ENCODE data around the gene MRGPRF.
A peak's percentile ranks its signal among the peaks of the same experiment; 100 is the strongest.
"Not testable (repeated sequence)": the region's sequence is repeated elsewhere in the genome, so short reads cannot be mapped to it uniquely, and the experiment has no call there.

Gene MRGPRF

DNA sequence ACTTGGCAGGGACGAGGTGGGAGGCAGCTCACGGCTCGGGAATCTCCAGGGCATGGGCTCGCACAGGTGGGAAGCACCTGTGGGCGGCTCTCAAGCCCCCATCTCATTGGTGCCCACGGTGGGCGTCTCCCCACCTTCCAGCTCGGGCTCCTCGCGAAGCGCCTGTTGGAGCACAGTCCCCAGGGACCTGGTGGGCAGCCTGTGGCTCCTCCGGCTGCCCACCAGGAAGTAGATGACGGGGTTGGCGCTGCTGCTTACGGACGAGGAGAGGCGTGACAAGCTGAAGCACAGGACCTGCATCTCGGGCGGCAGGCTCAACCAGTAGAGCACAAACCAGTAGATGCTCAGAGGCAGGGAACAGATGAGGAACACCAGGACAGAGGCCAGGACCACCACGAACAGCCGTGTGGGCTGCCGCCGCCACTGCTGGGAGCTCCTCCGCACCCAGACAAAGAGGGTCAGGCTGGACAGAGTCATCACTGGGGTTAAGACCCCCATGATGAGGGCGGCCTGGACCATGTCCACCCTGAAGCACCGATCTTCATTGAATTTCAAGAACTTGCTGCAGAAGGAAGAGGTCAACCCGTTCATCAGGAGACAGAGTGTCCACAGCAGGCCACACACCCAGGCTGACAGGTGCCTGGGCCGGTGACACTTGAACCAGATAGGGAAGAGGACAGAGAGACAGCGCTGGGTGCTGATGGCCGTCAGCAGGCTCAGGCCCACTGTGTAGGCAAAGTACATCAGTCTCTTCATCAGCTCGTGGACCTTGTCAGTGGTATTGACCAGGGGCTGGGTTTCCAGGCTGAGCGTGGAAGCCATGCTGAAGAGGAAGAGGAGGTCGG is 32.9 kb downstream of the MRGPRF start:
- H3K9me3 Mint-ChIP-seq: no peaks in the 10 kb centered on the region
- no peak for DNase-seq
- CTCF ChIA-PET: no interaction called here
- H3K27me3 Mint-ChIP-seq: peaks cover 37% of the 10 kb centered on the region
- H3K27ac Mint-ChIP-seq: no peak overlapping the region
- H3K36me3 Mint-ChIP-seq: no peaks in the 10 kb centered on the region
- no peak overlapping the region for H3K4me3 Mint-ChIP-seq
- no peaks in the 10 kb centered on the region for H3K4me1 Mint-ChIP-seq

- no peaks in the 10 kb centered on the region for H3K9me3 Mint-ChIP-seq
- peaks cover 2% of the 10 kb centered on the region for H3K4me1 Mint-ChIP-seq
- peaks cover 1% of the 10 kb centered on the region for H3K36me3 Mint-ChIP-seq
- no peak overlapping the region for H3K4me3 Mint-ChIP-seq
- no peak for DNase-seq
- peaks cover 34% of the 10 kb centered on the region for H3K27me3 Mint-ChIP-seq
- CTCF ChIA-PET: no interaction called here
- H3K27ac Mint-ChIP-seq: no peak overlapping the region
Observed at GRCh38 chr11:68978931-68979594, 34.0 kb downstream of the MRGPRF start.

DNA sequence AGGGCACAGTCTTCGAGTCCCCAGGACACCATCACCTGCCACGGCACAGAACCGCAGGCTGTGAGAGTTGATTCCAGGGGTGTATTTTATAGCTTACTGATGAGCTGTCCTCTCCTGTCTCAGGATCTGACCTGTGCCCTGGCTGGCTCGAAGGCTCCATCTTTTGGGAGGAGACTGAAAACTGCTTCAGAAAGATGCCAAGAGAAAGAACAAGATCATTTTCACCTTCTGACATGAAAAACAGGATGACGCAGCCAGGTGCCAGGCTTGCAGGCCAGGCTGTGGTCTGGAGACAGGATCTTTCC is 34.5 kb downstream of the MRGPRF start:
- Mint-ChIP-seq H3K36me3 (peaks cover 1% of the 10 kb centered on the region), H3K4me3 (no peak overlapping the region), H3K4me1 (peaks cover 2% of the 10 kb centered on the region), H3K27ac (no peak overlapping the region), H3K9me3 (no peaks in the 10 kb centered on the region), H3K27me3 (peaks cover 33% of the 10 kb centered on the region)
- no peak for DNase-seq
- CTCF ChIA-PET: no interaction called here

DNA sequence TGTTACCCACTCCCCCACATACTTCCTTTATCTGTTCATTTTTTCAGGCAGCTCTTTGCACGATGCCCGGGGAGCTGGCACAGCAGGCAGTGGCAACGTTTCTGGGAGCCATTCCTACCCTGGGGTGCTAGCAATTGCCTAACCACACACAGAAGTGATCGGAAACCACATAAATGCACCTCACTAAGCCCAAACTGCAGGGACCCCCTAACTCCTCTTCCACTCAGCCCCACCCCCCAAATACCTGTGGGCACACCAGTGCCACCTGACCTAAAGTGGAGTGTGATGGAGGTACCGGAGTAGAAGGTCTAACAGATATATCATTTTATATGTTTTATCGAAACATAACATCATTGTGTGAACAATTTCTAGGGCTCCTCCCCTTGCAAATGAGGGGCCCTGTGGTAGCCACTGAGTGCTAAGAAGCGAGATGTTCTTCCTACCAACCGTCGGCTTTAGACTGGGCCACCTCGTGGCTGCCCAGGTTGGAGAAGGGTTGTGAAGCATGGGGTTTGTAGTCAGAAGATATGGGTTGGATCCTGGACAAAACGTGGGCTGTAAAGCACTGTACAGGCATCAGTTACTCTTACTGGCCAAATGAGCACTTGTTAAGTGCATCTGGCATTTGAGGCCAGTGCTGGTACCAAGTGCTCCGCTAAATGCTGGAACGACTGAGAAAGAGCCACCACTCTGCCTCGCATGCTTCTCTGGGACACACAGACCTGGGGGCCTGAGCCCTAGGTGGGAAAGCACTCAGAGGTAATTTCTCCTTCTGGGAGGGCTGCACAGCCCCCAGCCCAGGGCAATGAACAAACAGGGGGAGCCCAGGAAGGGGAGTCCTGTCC is 35.0 kb downstream of the MRGPRF start:
- H3K27ac Mint-ChIP-seq: no peak overlapping the region
- peaks cover 33% of the 10 kb centered on the region for H3K27me3 Mint-ChIP-seq
- no peak overlapping the region for H3K4me3 Mint-ChIP-seq
- CTCF ChIA-PET: no interaction called here
- no peak for DNase-seq
- peaks cover 2% of the 10 kb centered on the region for H3K4me1 Mint-ChIP-seq
- no peaks in the 10 kb centered on the region for H3K9me3 Mint-ChIP-seq
- peaks cover 1% of the 10 kb centered on the region for H3K36me3 Mint-ChIP-seq

DNA sequence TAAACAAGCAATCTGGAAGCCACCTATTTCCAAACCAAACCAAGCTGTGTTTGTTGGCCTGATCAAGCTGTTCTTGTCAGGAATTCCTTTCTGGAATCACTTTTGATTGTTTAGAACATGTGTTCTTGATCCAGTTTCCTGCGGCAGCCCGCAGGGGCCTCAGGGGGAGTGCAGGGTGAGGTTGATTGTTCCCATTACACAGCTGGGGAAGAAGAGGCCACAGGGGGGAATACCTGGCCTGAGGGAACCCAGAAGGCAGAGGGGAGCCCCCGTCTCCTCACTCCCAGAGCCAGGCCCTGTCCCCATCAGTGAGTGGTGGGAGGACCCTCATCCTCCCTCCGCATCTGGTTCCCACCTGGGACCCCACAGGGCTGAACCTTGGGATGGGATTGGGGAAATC is 36.5 kb downstream of the MRGPRF start:
- H3K9me3 Mint-ChIP-seq: no peaks in the 10 kb centered on the region
- peaks cover 1% of the 10 kb centered on the region for H3K36me3 Mint-ChIP-seq
- peaks cover 32% of the 10 kb centered on the region for H3K27me3 Mint-ChIP-seq
- CTCF ChIA-PET: no interaction called here
- peaks cover 2% of the 10 kb centered on the region for H3K4me1 Mint-ChIP-seq
- H3K4me3 Mint-ChIP-seq: no peak overlapping the region
- H3K27ac Mint-ChIP-seq: no peak overlapping the region
- DNase-seq: no peak

GRCh38 chr11:68976095-68976494 is 37.0 kb downstream of the MRGPRF start:
- CTCF ChIA-PET: no interaction called here
- H3K4me1 Mint-ChIP-seq: peaks cover 2% of the 10 kb centered on the region
- peaks cover 34% of the 10 kb centered on the region for H3K27me3 Mint-ChIP-seq
- H3K4me3 Mint-ChIP-seq: no peak overlapping the region
- no peaks in the 10 kb centered on the region for H3K9me3 Mint-ChIP-seq
- DNase-seq: no peak
- peaks cover 1% of the 10 kb centered on the region for H3K36me3 Mint-ChIP-seq
- H3K27ac Mint-ChIP-seq: no peak overlapping the region

GRCh38 chr11:68974421-68975194 is 38.4 kb downstream of the MRGPRF start:
- H3K27ac Mint-ChIP-seq: no peak overlapping the region
- peaks cover 2% of the 10 kb centered on the region for H3K4me1 Mint-ChIP-seq
- H3K36me3 Mint-ChIP-seq: peaks cover 1% of the 10 kb centered on the region
- DNase-seq: peak; percentile 31
- no peaks in the 10 kb centered on the region for H3K9me3 Mint-ChIP-seq
- CTCF ChIA-PET: no interaction called here
- peaks cover 30% of the 10 kb centered on the region for H3K27me3 Mint-ChIP-seq
- H3K4me3 Mint-ChIP-seq: no peak overlapping the region

GRCh38 chr11:68973706-68974105 is 39.3 kb downstream of the MRGPRF start:
- CTCF ChIA-PET, H3K36me3 Mint-ChIP-seq, H3K4me3 Mint-ChIP-seq, DNase-seq, H3K9me3 Mint-ChIP-seq, H3K4me1 Mint-ChIP-seq, H3K27ac Mint-ChIP-seq: not testable (repeated sequence)
- H3K27me3 Mint-ChIP-seq: peaks cover 26% of the 10 kb centered on the region

- H3K4me3 Mint-ChIP-seq: no peak overlapping the region
- CTCF ChIA-PET: no interaction called here
Observed at GRCh38 chr11:68973219-68973618, 39.8 kb downstream of the MRGPRF start.

DNA sequence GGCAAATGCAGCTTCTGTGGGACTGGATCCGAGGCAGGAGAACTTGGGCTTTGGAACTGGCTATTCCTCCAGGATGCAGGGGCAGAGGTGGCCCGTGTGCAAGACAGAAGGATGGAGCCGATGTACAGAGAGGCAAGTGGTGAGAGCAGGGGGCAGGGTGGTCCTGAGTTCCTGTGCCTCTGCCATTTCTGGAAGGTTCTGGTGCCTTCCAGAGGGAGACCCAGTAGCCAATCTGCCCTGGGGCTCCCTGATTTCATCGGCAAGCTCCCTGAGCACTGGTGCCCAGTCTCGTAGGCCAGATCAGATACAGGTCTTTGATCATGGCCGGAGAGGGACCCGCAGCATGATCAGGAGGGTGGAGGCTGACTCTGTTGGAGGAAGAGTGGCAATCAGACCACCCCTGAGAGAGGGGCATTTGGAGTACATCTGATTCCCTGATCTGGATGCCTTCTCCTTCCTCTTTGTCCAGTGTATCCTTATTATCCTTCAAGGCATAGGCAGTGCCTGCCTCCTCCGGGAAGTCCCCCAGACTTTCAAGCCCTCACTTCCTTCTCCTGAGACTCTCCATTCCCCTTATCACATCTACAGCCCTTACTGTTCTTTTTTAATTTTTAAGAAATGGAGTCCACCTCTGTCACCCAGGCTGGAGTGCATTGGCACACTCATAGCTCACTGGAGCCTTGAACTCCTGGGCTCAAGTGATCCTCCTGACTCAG is 42.0 kb downstream of the MRGPRF start:
- Mint-ChIP-seq H3K4me1 (peaks cover 13% of the 10 kb centered on the region), H3K27me3 (peaks cover 20% of the 10 kb centered on the region)

More at GRCh38 chr11:68973219-68973618, 39.8 kb downstream of the MRGPRF start:
- DNase-seq: no peak
- Mint-ChIP-seq H3K4me1 (peaks cover 2% of the 10 kb centered on the region), H3K27ac (no peak overlapping the region), H3K9me3 (no peaks in the 10 kb centered on the region), H3K36me3 (peaks cover 1% of the 10 kb centered on the region), H3K27me3 (peaks cover 26% of the 10 kb centered on the region)

DNA sequence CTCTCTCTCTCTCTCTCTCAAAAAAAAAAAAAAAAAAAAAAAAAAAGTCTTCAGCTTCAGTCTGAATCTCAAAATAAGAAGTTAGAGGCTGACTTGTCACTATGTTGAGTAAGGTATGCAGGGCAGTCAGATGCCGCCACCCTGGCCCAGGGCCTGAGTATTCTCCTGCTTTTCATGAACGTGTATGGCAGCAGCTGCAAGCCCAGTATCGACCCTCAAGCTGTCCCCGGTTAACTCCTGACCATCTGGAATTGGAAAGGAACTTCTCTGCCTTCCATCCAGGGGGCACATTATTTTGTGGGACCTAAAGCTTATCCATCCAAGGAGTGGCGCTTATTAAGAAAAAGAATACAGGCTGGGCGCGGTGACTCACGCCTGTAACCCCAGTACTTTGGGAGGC is 43.7 kb downstream of the MRGPRF start:
- DNase-seq: no peak
- Mint-ChIP-seq H3K27me3 (peaks cover 20% of the 10 kb centered on the region), H3K36me3 (no peaks in the 10 kb centered on the region), H3K9me3 (no peaks in the 10 kb centered on the region), H3K4me3 (no peak overlapping the region), H3K27ac (no peak overlapping the region), H3K4me1 (peaks cover 17% of the 10 kb centered on the region)
- CTCF ChIA-PET: no interaction called here

More for the DNA sequence above, 42.0 kb downstream of the MRGPRF start:
- no peak overlapping the region for H3K4me3 Mint-ChIP-seq
- no peak overlapping the region for H3K27ac Mint-ChIP-seq
- CTCF ChIA-PET: no interaction called here
- DNase-seq: no peak
- peaks cover 1% of the 10 kb centered on the region for H3K36me3 Mint-ChIP-seq
- no peaks in the 10 kb centered on the region for H3K9me3 Mint-ChIP-seq

GRCh38 chr11:68968306-68969250 is 44.5 kb downstream of the MRGPRF start:
- DNase-seq: no peak
- H3K27me3 Mint-ChIP-seq: peaks cover 20% of the 10 kb centered on the region
- H3K36me3 Mint-ChIP-seq: peaks cover 2% of the 10 kb centered on the region
- no peak overlapping the region for H3K4me3 Mint-ChIP-seq
- peaks cover 18% of the 10 kb centered on the region for H3K4me1 Mint-ChIP-seq
- CTCF ChIA-PET: interaction anchor here (0.6 kb wide), 1 partner anchor 675 kb away, joined by 3 read pairs; no protein-coding TSS in a partner anchor
- H3K27ac Mint-ChIP-seq: no peak overlapping the region
- H3K9me3 Mint-ChIP-seq: no peaks in the 10 kb centered on the region
